ENCODE results near the gene MAP4. TPM values are rescaled to one million over a fixed set of nuclear protein-coding genes. Genes with fewer than 3 reads are reported as not detected.
A peak's percentile ranks its signal among the peaks of the same experiment; 100 is the strongest.

Gene MAP4
- total RNA-seq, 2 donors from 2014 or later = 70.6 to 101 TPM

DNA sequence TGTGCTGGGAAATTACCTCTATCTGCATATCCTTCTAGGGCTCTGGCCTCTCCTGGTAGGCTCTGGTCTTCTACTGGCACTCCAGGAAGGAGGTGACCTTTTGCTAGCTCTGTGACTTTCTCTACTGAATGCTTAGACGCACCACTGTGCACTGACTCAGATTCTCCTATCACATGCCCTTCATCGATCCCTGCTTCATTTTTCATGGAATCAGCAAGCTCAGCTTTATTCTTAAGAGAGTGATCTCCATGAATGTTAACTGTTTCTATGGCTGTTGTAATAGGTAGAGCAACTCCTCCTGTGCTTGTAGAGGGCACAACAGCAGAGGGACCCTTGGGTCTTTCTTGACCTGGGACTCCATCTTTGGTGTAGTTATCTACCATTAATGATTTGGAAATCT, 106.6 kb downstream of the MAP4 start:
- TF ChIP-seq, protein P1, sequence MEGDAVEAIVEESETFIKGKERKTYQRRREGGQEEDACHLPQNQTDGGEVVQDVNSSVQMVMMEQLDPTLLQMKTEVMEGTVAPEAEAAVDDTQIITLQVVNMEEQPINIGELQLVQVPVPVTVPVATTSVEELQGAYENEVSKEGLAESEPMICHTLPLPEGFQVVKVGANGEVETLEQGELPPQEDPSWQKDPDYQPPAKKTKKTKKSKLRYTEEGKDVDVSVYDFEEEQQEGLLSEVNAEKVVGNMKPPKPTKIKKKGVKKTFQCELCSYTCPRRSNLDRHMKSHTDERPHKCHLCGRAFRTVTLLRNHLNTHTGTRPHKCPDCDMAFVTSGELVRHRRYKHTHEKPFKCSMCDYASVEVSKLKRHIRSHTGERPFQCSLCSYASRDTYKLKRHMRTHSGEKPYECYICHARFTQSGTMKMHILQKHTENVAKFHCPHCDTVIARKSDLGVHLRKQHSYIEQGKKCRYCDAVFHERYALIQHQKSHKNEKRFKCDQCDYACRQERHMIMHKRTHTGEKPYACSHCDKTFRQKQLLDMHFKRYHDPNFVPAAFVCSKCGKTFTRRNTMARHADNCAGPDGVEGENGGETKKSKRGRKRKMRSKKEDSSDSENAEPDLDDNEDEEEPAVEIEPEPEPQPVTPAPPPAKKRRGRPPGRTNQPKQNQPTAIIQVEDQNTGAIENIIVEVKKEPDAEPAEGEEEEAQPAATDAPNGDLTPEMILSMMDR (IDR thresholded peaks at IDR 0.05) = no peak
- TF ChIP-seq POLR2A (IDR thresholded peaks at IDR 0.05) = no peak
- intact Hi-C loops (cut with DNase I) = no loop called here
- Histone ChIP-seq H3K9me3 (no peaks in the 10 kb centered on the region), H3K4me1 (peaks cover 17% of the 10 kb centered on the region), H3K4me3 (no peak overlapping the region), H3K27ac (no peak overlapping the region), H3K27me3 (no peaks in the 10 kb centered on the region), H3K36me3 (replicated peaks in 1 of 2; ENCODE audit: insufficient read depth in 1 of 2, low read depth in 2 of 2) (peaks cover 0 to 6% of the 10 kb centered on the region in 2 donors)
- DNase-seq = no peak
- peak; percentile 45 for ATAC-seq
- WGBS, 2 donors = 78 to 85% methylated on average over 2 of the region's 2 CpGs

DNA sequence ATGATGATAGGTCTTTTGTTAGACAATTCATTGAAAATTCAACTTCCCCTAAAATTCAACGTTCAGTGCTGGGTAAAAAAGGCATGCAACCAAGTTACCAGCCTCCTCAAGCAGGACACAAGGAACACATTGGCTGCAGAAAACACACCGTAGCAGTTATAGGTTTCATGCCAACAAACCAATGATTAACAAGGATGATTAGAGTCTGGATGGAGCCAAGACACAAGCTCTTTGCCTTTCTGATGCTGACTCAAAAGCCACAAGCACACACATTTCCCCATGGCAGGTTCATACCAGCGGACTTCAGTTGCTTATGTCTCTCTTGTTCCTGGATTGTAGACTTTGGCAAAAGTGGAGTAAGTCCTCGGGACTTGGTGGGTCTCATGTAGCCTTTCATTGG, 107.5 kb downstream of the MAP4 start:
- Histone ChIP-seq H3K27me3 (no peaks in the 10 kb centered on the region), H3K4me3 (no peak overlapping the region), H3K36me3 (replicated peaks in 1 of 2; ENCODE audit: insufficient read depth in 1 of 2, low read depth in 2 of 2) (peaks cover 0 to 4% of the 10 kb centered on the region in 2 donors), H3K9me3 (no peaks in the 10 kb centered on the region), H3K27ac (peak overlapping the region in 1 of 4 donors; percentile 17), H3K4me1 (peaks cover 17% of the 10 kb centered on the region)
- intact Hi-C loops (cut with DNase I) = no loop called here
- WGBS, 2 donors = 55 to 67% methylated on average over 4 of the region's 4 CpGs
- no peak for TF ChIP-seq POLR2A (IDR thresholded peaks at IDR 0.05)
- ATAC-seq (peak; percentile 33), DNase-seq (no peak)

DNA sequence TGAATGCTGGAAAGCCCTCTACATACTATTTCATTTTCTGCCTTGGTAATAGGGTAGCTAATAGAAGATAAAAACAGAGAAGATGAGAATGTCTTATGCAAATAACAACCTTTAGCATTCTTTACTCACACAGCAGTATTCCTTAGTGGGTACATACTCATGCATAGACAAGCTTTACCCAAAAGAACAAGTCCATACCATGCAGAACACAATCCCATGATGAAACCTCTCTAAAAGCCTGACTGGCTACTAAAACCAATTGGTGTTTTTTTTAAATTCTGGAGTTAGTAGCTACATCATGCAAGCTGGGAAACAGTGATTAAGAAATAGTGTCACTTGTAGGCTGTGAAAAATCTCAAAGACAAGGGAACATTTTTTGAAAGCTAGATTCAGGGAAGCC, 108.4 kb downstream of the MAP4 start:
- intact Hi-C loops (cut with DNase I) = no loop called here
- Histone ChIP-seq H3K27ac (no peak overlapping the region), H3K4me3 (no peak overlapping the region), H3K27me3 (no peaks in the 10 kb centered on the region), H3K36me3 (replicated peaks in 1 of 2; ENCODE audit: insufficient read depth in 1 of 2, low read depth in 2 of 2) (peaks cover 0 to 4% of the 10 kb centered on the region in 2 donors), H3K4me1 (peaks cover 17% of the 10 kb centered on the region), H3K9me3 (no peaks in the 10 kb centered on the region)
- TF ChIP-seq, protein P1 (IDR thresholded peaks at IDR 0.05) = no peak
- no peak for TF ChIP-seq POLR2A (IDR thresholded peaks at IDR 0.05)
- no peak for DNase-seq
- no peak for ATAC-seq

DNA sequence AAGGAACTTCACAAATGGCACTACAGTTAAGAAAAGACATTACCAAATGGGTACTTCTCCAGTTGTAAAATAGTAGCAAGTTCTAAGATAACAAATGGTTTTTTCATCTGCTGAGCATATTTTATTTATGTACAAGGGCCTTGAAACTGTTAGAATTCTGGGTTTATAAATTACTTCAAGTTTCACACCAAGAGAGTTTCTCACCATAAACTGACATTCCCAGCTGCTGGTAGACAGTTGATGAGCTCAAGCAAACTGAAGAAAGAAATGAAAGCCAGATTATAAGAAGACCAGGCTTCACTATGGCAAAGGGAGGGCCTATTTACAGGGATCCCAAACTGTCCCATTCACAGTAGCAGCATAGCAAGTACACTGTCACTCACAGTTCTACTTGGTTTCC, 113.5 kb downstream of the MAP4 start:
- ATAC-seq = no peak
- H3K27me3 ChIP-seq = no peaks in the 10 kb centered on the region
- intact Hi-C loops (cut with DNase I) = no loop called here
- H3K4me3 ChIP-seq = no peak overlapping the region
- H3K27ac ChIP-seq = no peak overlapping the region
- H3K36me3 ChIP-seq (replicated peaks in 1 of 2; ENCODE audit: insufficient read depth in 1 of 2, low read depth in 2 of 2) = no peaks in the 10 kb centered on the region
- H3K9me3 ChIP-seq = no peaks in the 10 kb centered on the region
- no peak for DNase-seq
- peaks cover 39% of the 10 kb centered on the region for H3K4me1 ChIP-seq
- no peak for TF ChIP-seq POLR2A (IDR thresholded peaks at IDR 0.05)

GRCh38 chr3:47901280-47901833, 114.9 kb downstream of the MAP4 start:
- DNase-seq (no peak), ATAC-seq (no peak)
- Histone ChIP-seq H3K4me1 (peaks cover 39% of the 10 kb centered on the region), H3K9me3 (no peaks in the 10 kb centered on the region), H3K27ac (no peak overlapping the region), H3K27me3 (no peaks in the 10 kb centered on the region), H3K36me3 (replicated peaks in 1 of 2; ENCODE audit: insufficient read depth in 1 of 2, low read depth in 2 of 2) (peaks cover 0 to 2% of the 10 kb centered on the region in 2 donors), H3K4me3 (no peak overlapping the region)
- TF ChIP-seq, protein P1 (IDR thresholded peaks at IDR 0.05) = no peak
- TF ChIP-seq POLR2A (IDR thresholded peaks at IDR 0.05) = no peak
- WGBS, 2 donors = 85 to 94% methylated on average over 7 of the region's 7 CpGs
- intact Hi-C loops (cut with DNase I) = no loop called here

DNA sequence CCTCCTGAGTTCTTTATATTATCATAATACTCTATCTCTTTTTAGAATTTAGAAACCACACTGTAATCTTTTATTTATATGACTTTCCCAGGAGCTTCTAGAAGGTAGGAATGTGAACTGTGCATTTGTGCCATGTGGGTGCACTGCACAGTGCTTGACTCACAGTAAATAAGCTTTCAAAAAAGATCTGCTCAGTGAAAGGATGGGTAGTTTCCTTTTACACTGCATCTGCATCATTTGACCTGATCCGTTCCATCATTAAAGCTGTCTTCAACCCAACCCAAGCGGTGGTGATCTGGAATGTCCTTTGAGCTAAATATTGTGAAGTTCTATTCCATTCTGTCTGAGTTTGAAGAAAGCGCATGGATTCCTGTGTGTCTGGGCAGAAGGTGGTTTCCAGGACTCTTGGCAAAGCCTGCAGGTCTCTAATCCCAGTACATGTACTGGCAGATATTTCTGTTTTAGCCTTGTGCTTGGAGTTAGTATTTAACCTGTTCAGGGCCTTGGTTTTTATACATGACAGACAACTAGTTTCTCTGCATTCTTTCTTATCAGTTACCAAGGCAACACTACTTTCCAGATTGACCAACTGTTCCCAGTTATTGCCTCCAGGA, 116.6 kb downstream of the MAP4 start:
- intact Hi-C loops (cut with DNase I) = no loop called here
- Histone ChIP-seq H3K4me3 (no peak overlapping the region), H3K27me3 (no peaks in the 10 kb centered on the region), H3K4me1 (peaks cover 39% of the 10 kb centered on the region), H3K27ac (peak overlapping the region in 3 of 4 donors; percentile 12 to 62 (median 26)), H3K9me3 (no peaks in the 10 kb centered on the region), H3K36me3 (replicated peaks in 1 of 2; ENCODE audit: insufficient read depth in 1 of 2, low read depth in 2 of 2) (peaks cover 0 to 2% of the 10 kb centered on the region in 2 donors)
- 48 to 58% methylated on average over 3 of the region's 3 CpGs for WGBS, 2 donors
- TF ChIP-seq, protein P1 (IDR thresholded peaks at IDR 0.05) = no peak
- TF ChIP-seq POLR2A (IDR thresholded peaks at IDR 0.05) = no peak
- DNase-seq = peak in 3 of 4 donors; percentile 18 to 46 (median 18)
- ATAC-seq = peak; percentile 84

All from body of pancreas (tissue), 4 donors.